GM12801 (cell line): ENCODE results near the gene HEYL.

Source experiments
- CTCF ChIP-seq: IDR thresholded peaks from one replicate; pipeline ENCODE4 v1.5.1; 2011; ENCODE audit warnings: control low read depth; ENCODE audit not compliant: insufficient read length; ENCODE audit errors: extremely low read depth

HEYL gene

DNA sequence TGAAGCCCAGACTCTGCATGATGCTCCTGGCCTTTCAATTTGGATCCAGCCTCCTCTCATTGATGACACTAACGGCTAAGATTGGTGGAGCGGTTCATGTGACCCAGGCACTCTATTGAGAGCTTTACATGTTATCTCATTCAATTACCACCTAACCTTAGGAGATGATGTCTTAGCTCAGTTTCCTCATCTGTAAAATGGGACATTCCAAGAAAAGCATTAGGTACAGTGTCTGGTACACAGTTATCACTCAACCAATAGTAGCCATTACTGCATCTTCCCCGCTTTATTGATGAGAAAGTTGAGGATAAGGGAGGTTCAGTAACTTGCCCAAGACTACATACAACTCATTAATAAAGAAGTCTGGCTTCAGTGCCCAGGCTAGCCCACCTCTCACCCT, 17.0 kb downstream of the HEYL start:
- no peak for TF ChIP-seq CTCF

DNA sequence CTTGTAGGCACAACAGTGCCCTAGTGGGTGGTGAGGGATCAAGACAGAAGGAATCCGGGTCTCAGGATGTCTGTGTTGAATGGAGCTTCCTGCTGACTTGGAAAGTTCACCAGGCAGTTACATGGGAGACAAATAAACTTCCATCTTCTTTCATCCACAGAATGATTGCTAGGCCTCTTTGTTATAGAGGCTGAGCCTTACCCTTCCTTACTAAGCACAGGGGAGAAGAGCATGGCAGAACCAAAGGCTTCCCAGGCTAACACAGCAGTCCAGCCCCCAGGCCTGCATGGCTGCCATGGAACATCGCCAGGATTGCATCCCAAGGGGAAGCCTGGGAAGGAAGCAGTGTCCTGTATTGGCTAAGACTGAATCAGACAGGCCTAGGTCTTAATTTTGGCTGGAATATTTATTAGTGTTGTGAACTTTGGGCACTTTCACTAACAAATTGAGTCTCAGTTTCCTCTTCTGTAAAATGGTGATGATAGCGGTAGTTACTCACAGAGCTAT, 18.7 kb downstream of the HEYL start:
- no peak for TF ChIP-seq CTCF

DNA sequence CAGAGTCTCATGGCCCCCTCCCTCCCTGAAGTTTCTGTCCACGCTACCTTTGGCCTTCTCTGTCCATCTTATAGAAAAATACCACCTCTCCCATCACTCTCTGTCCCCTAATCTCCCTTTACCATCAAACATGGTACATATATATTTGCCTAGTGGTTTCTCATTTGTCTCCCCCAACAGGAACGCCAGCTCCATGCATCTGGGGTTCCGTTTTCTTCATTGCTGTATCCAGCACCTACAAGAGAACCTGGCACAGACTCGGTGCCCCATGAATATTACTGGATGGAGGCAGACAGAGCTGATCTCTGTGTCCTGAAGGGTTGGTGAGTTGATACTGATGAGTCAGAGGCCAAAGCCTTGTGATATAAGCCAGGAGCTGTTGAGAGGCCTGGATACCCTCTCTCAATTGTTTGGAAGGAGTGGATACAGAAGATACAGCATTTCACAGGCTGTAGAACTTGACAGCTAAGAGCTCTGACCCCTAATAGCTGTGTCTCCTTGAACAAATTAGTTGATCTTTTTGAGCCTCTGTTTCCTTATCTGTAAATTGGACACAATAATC, 21.9 kb downstream of the HEYL start:
- no peak for TF ChIP-seq CTCF

- TF ChIP-seq CTCF, result no peak
These were observed 24.3 kb downstream of the HEYL start for GRCh38 chr1:39615086-39615673.

DNA sequence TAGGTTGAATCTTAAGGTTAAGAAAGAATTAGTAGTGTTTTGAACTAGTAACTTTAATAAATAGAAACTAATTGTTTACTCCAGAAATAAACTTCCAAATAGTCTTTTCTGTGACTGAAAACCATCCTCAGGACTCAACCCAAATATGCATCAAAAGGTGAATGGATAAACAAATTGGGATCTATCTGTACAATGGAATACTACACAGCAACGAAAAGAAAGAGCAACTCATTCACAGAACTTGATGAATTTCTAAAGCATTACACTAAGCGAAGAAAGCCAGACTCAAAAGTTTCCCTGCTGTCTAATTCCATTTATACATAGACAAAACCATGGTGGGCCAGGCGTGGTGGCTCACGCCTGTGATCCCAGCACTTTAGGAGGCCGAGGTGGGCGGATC, 25.0 kb downstream of the HEYL start:
- no peak for TF ChIP-seq CTCF

- no peak for TF ChIP-seq CTCF
These were observed 26.2 kb downstream of the HEYL start for GRCh38 chr1:39613250-39613649.

GRCh38 chr1:39609618-39610331, 29.7 kb downstream of the HEYL start:
- TF ChIP-seq CTCF, result no peak
